OCI-LY7 (cell line): ENCODE measurements around the gene TAF7. TPM values are rescaled to one million over a fixed set of nuclear protein-coding genes. Genes with fewer than 3 reads are reported as not detected.

Source experiments
- BruUV-seq: library from RNA; stranded (reverse); fragments of 400-500 nt; replicated peaks from 2 replicates; lab custom pipeline; 2021; lab: Mats Ljungman, UMichigan
- CTCF ChIA-PET: fragments of 300-600 bp; sonication (Branson Sonifier 250); formaldehyde crosslinking; loops from one replicate; lab custom pipeline; 2022; ENCODE audit warnings: antibody characterized with exemption; ENCODE audit not compliant: unreplicated experiment; lab: Charles Lee
- POLR2A ChIA-PET: fragments of 300-600 bp; sonication (Branson Sonifier 250); formaldehyde crosslinking; loops from one replicate; lab custom pipeline; 2022; ENCODE audit warnings: antibody characterized with exemption; lab: Charles Lee
- DNase-seq: peaks from one replicate; pipeline ENCODE4 v3.0.0-alpha.2; 2015; ENCODE audit warnings: low spot score
- H2AFZ ChIP-seq: fragments of 200-600 bp; sonication (generic), shearing (Covaris generic); 2 replicates; pipeline ENCODE4 v1.6.1; 2014; ENCODE audit warnings: mild to moderate bottlenecking, antibody characterized with exemption, low read length, moderate library complexity
- H3K27ac ChIP-seq: fragments of 200-600 bp; sonication (generic); 2 replicates; pipeline ENCODE4 v1.5.1; 2014; ENCODE audit warnings: mixed run types, low read depth, mild to moderate bottlenecking, moderate library complexity, low read length, inconsistent platforms; ENCODE audit not compliant: poor library complexity, severe bottlenecking
- H3K36me3 ChIP-seq: fragments of 200-600 bp; sonication (generic); 2 replicates; pipeline ENCODE4 v1.6.1; 2014; ENCODE audit warnings: mild to moderate bottlenecking, antibody characterized with exemption, low read length, moderate library complexity, mixed read lengths; ENCODE audit not compliant: insufficient read depth
- H3K4me1 ChIP-seq: fragments of 200-600 bp; sonication (generic); 2 replicates; pipeline ENCODE4 v1.5.1; 2014; ENCODE audit warnings: mild to moderate bottlenecking, low read length; ENCODE audit not compliant: insufficient read depth, poor library complexity, severe bottlenecking
- H3K4me2 ChIP-seq: fragments of 200-600 bp; sonication (generic); 2 replicates; pipeline ENCODE4 v1.6.1; 2014; ENCODE audit warnings: mild to moderate bottlenecking, low read length
- H3K4me3 ChIP-seq: fragments of 200-600 bp; sonication (generic); 2 replicates; pipeline ENCODE4 v1.5.1; 2014; ENCODE audit warnings: mild to moderate bottlenecking, low read depth, low read length; ENCODE audit not compliant: poor library complexity, severe bottlenecking
- H3K79me2 ChIP-seq: fragments of 200-600 bp; sonication (generic); 2 replicates; pipeline ENCODE4 v1.6.1; 2016; ENCODE audit warnings: low read depth, mild to moderate bottlenecking, low read length, moderate library complexity, mixed read lengths; ENCODE audit not compliant: insufficient read depth
- H3K9me2 ChIP-seq: fragments of 200-600 bp; sonication (generic); 2 replicates; pipeline ENCODE4 v1.6.1; 2016; ENCODE audit warnings: mild to moderate bottlenecking, low read length, mixed read lengths; ENCODE audit not compliant: insufficient read depth
- H3K9me3 ChIP-seq: fragments of 200-600 bp; sonication (generic); 2 replicates; pipeline ENCODE4 v1.6.1; 2014; ENCODE audit warnings: mild to moderate bottlenecking, mixed run types, low read length, mixed read lengths
- H4K20me1 ChIP-seq: fragments of 200-600 bp; sonication (generic); 2 replicates; pipeline ENCODE4 v1.6.1; 2014; ENCODE audit warnings: mild to moderate bottlenecking, antibody characterized with exemption, low read length, moderate library complexity, mixed read lengths; ENCODE audit not compliant: insufficient read depth
- CTCF ChIP-seq: fragments of 200-600 bp; sonication (generic); conservative IDR thresholded peaks from 2 replicates; pipeline ENCODE4 v1.5.1; 2014; ENCODE audit warnings: mild to moderate bottlenecking, antibody characterized with exemption, low read length, moderate library complexity, mixed read lengths
- EZH2phosphoT487 ChIP-seq: fragments of 200-600 bp; sonication (generic); IDR thresholded peaks from 2 replicates; pipeline ENCODE4 v1.6.1; 2018; ENCODE audit warnings: low read depth, borderline replicate concordance, mild to moderate bottlenecking, mixed run types, antibody characterized with exemption, low read length, moderate library complexity, mixed read lengths
- intact Hi-C: fragments of 100-400 bp; cut with micrococcal nuclease; formaldehyde crosslinking; loops from one replicate; pipeline ENCODE4 v1.10.0; 2022; ENCODE audit not compliant: unreplicated experiment
- total RNA-seq, 2 experiments: library from RNA; depleted of rRNA in 1 of 2; stranded (reverse); fragments of >200 nt in 1 of 2; shearing (Covaris generic) in 1 of 2; gene quantifications; 2 replicates each; pipeline ENCODE4 v1.2.3, GENCODE V29; 2014 to 2022

The TAF7 gene
- total RNA-seq, 2 experiments from 2014 or later = 103 to 115 TPM

GRCh38 chr5:141330299-141331080, 9.9 kb upstream of the TAF7 start, which contains the start of gene PCDHGA1:
PCDHGA1 (plus strand) TSS chr5:141330514.
- H3K4me1 ChIP-seq = peaks cover 5% of the 10 kb centered on the region
- ChIA-PET CTCF (interaction anchor here (0.6 kb wide), 1 partner anchor 10 kb away, joined by 3 read pairs; the partner anchor contains the start of gene TAF7), POLR2A (interaction anchor here (0.6 to 3.7 kb wide), 9 partner anchors 9 to 584 kb away, joined by 3 to 29 read pairs (median 3); partner anchors contain the start of genes PCDHGB1 and TAF7)
- peak; percentile 65 for DNase-seq
- H3K36me3 ChIP-seq = no peaks in the 10 kb centered on the region
- no TSS peak for BruUV-seq
- no peaks in the 10 kb centered on the region for H3K9me2 ChIP-seq
- TF ChIP-seq CTCF = peak; percentile 91
- TF ChIP-seq EZH2phosphoT487 = no peak
- H3K4me3 ChIP-seq = peak within 1 kb of the TSS; percentile 27
- intact Hi-C loops = no loop called here
- H3K9me3 ChIP-seq = no peaks in the 10 kb centered on the region
- H3K79me2 ChIP-seq = no peaks in the 10 kb centered on the region
- peak within 1 kb of the TSS; percentile 50; the same call in 1 of the 2 replicates for H2AFZ ChIP-seq
- H3K4me2 ChIP-seq = peak within 1 kb of the TSS; percentile 49
- no peak within 1 kb of the TSS for H3K27ac ChIP-seq
- no peaks in the 10 kb centered on the region for H4K20me1 ChIP-seq

GRCh38 chr5:141328231-141328630, 7.6 kb upstream of the TAF7 start:
- no peaks in the 10 kb centered on the region for H3K9me2 ChIP-seq
- ChIA-PET POLR2A (interaction anchor here (0.9 to 3.7 kb wide), 3 partner anchors 8 to 205 kb away, joined by 3 to 29 read pairs (median 3); partner anchors contain the start of gene TAF7), CTCF (no interaction called here)
- no peak for TF ChIP-seq EZH2phosphoT487
- no peak for TF ChIP-seq CTCF
- no peak overlapping the region for H3K4me3 ChIP-seq
- no peaks in the 10 kb centered on the region for H3K36me3 ChIP-seq
- no peaks in the 10 kb centered on the region for H4K20me1 ChIP-seq
- no peak overlapping the region for H3K27ac ChIP-seq
- H3K79me2 ChIP-seq = no peaks in the 10 kb centered on the region
- no peak for DNase-seq
- H3K9me3 ChIP-seq = no peaks in the 10 kb centered on the region
- H2AFZ ChIP-seq = no peak overlapping the region
- H3K4me2 ChIP-seq = no peak overlapping the region
- no TSS peak for BruUV-seq
- intact Hi-C loops = loop anchor here (10.0 kb wide), 1 partner anchor 777 kb away; the partner anchor contains the start of gene NDFIP1
- H3K4me1 ChIP-seq = peaks cover 5% of the 10 kb centered on the region
